ENCODE data around the gene C1QL2. TPM values are rescaled to one million over a fixed set of nuclear protein-coding genes. Genes with fewer than 3 reads are reported as not detected.

C1QL2 gene
- total RNA-seq, 1 donor from 2014 or later: not detected

GRCh38 chr2:119117891-119118882 lies 40.4 kb downstream of the C1QL2 start:
- CTCF ChIA-PET: no interaction called here
- Mint-ChIP-seq H3K4me3 (no peak overlapping the region), H3K9me3 (no peaks in the 10 kb centered on the region), H3K27ac (no peak overlapping the region), H3K4me1 (no peaks in the 10 kb centered on the region), H3K36me3 (ENCODE audit: low read depth) (no peaks in the 10 kb centered on the region), H3K27me3 (peaks cover 11% of the 10 kb centered on the region)
- ATAC-seq (ENCODE audit: low read depth) (no peak), DNase-seq (no peak)
- TF ChIP-seq CTCF (IDR thresholded peaks at IDR 0.05): no peak
- intact Hi-C loops (cut with micrococcal nuclease): no loop called here
- POLR2A ChIA-PET: no interaction called here

GRCh38 chr2:119117408-119117807 lies 41.1 kb downstream of the C1QL2 start:
- Mint-ChIP-seq H3K27me3 (peaks cover 11% of the 10 kb centered on the region), H3K4me1 (no peaks in the 10 kb centered on the region), H3K36me3 (ENCODE audit: low read depth) (no peaks in the 10 kb centered on the region), H3K27ac (no peak overlapping the region), H3K9me3 (no peaks in the 10 kb centered on the region), H3K4me3 (no peak overlapping the region)
- TF ChIP-seq CTCF (IDR thresholded peaks at IDR 0.05): no peak
- DNase-seq: no peak
- intact Hi-C loops (cut with micrococcal nuclease): no loop called here
- no peak for ATAC-seq (ENCODE audit: low read depth)
- ChIA-PET POLR2A (no interaction called here), CTCF (no interaction called here)

DNA sequence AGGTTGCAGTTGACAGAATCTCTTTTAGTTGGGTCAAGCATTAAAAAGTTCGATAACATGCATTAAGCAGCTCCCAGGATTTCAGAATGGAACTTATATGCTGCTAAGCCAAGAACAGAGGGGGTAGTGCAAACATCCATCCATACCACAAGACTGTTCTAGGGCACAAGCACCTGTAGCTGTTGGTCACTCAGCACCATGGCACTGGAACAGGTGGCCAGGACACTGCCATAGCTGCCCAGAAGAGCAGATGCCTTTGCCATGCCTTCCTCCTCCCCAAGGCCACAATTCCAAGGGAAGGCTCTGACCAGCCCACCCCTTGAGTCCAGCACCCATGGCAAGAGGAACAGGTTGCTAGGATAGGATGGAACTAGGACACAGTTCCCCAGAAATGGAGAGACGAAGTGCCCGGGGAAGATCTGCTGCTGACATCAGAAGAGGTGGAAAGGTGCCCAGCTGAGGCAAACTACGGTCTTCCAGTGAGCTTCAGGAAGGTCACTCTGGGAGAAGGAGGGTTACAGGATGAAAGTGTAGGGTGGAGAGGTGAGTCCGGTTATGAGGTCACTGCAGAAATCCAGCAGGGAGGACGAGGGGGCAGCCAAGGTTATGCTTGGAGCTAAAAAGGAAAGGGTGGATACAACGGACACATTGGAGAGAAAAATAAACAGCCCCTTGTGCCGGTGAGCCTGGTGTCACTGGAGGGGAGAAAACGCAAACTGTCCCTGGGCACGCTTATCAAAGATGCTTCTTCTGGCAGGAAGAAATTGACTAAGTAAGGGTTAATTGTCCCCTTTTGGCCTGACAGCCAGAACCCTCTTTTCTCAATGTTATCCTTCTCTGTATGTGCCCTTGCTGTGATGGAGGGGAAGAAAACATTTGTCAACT lies 41.9 kb downstream of the C1QL2 start:
- no peak overlapping the region for H3K27ac Mint-ChIP-seq
- H3K4me1 Mint-ChIP-seq: no peaks in the 10 kb centered on the region
- ATAC-seq (ENCODE audit: low read depth) (no peak), DNase-seq (no peak)
- ChIA-PET CTCF (no interaction called here), POLR2A (interaction anchor here (0.8 kb wide), 1 partner anchor 97 kb away, joined by 3 read pairs; no protein-coding TSS in a partner anchor)
- H3K36me3 Mint-ChIP-seq (ENCODE audit: low read depth): no peaks in the 10 kb centered on the region
- H3K4me3 Mint-ChIP-seq: no peak overlapping the region
- intact Hi-C loops (cut with micrococcal nuclease): no loop called here
- TF ChIP-seq CTCF (IDR thresholded peaks at IDR 0.05): no peak
- H3K27me3 Mint-ChIP-seq: peaks cover 11% of the 10 kb centered on the region
- H3K9me3 Mint-ChIP-seq: peaks cover 2% of the 10 kb centered on the region

DNA sequence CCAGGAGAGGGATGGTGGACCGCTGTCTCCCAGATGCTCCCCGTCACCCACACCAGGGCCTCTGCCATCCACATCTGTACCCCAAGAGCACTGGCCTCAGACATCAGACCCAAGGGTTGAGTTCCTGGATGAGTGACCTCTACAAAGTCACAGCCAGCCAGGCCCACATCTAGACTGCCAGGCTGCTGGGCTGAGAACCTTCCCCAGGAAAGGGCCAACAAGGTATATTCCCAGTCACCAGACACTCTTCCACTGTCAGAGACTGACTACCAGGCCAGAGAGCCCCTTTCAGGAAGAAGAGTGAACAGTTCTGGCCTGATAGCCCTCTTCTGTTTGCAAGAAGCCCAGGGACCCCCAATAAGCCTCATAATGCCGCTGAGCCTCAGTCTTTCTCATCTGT lies 44.3 kb downstream of the C1QL2 start:
- Mint-ChIP-seq H3K36me3 (ENCODE audit: low read depth) (no peaks in the 10 kb centered on the region), H3K9me3 (peaks cover 9% of the 10 kb centered on the region), H3K27me3 (peaks cover 11% of the 10 kb centered on the region), H3K27ac (no peak overlapping the region), H3K4me3 (no peak overlapping the region), H3K4me1 (no peaks in the 10 kb centered on the region)
- ChIA-PET CTCF (no interaction called here), POLR2A (no interaction called here)
- TF ChIP-seq CTCF (IDR thresholded peaks at IDR 0.05): no peak
- no peak for ATAC-seq (ENCODE audit: low read depth)
- no peak for DNase-seq
- intact Hi-C loops (cut with micrococcal nuclease): no loop called here

- intact Hi-C loops (cut with micrococcal nuclease): no loop called here
- H3K27ac Mint-ChIP-seq: no peak overlapping the region
Observed at GRCh38 chr2:119113489-119113770, 45.1 kb downstream of the C1QL2 start.

More at GRCh38 chr2:119113489-119113770, 45.1 kb downstream of the C1QL2 start:
- Mint-ChIP-seq H3K9me3 (peaks cover 9% of the 10 kb centered on the region), H3K36me3 (ENCODE audit: low read depth) (no peaks in the 10 kb centered on the region), H3K4me1 (no peaks in the 10 kb centered on the region), H3K27me3 (peaks cover 11% of the 10 kb centered on the region), H3K4me3 (no peak overlapping the region)
- POLR2A ChIA-PET: no interaction called here
- no peak for TF ChIP-seq CTCF (IDR thresholded peaks at IDR 0.05)
- ATAC-seq (ENCODE audit: low read depth) (no peak), DNase-seq (no peak)
- CTCF ChIA-PET: no interaction called here

Measured in activated B cell treated with CpG ODN at 0.5 μM for 24 hours (primary cell).